GM19025 (cell line): ENCODE results near the gene FGFR1OP2.

ENCODE experiments used
- ATAC-seq: cut with Tn5 transposase; IDR thresholded peaks from one replicate; pipeline ENCODE4 v1.9.1; 2021; ENCODE audit warnings: mild to moderate bottlenecking, low read depth, moderate library complexity; ENCODE audit not compliant: unreplicated experiment

Gene FGFR1OP2

GRCh38 chr12:27000961-27001360 lies 62.7 kb downstream of the FGFR1OP2 start:
- no peak for ATAC-seq

- ATAC-seq, result no peak
Observed at GRCh38 chr12:27001663-27002062, 63.4 kb downstream of the FGFR1OP2 start.

GRCh38 chr12:27002141-27002540 lies 63.9 kb downstream of the FGFR1OP2 start:
- no peak for ATAC-seq

GRCh38 chr12:27003421-27004381 lies 65.4 kb downstream of the FGFR1OP2 start:
- ATAC-seq, result no peak

GRCh38 chr12:27005495-27005894 lies 67.2 kb downstream of the FGFR1OP2 start:
- no peak for ATAC-seq

GRCh38 chr12:27006797-27007467 lies 68.7 kb downstream of the FGFR1OP2 start:
- no peak for ATAC-seq

- ATAC-seq, result no peak
Observed at GRCh38 chr12:27008081-27008480, 69.8 kb downstream of the FGFR1OP2 start.

- no peak for ATAC-seq
Observed at GRCh38 chr12:27009881-27010301, 71.6 kb downstream of the FGFR1OP2 start.

GRCh38 chr12:27012239-27012981 lies 74.1 kb downstream of the FGFR1OP2 start:
- ATAC-seq, result no peak

- no peak for ATAC-seq
Observed at GRCh38 chr12:27012982-27013255, 74.6 kb downstream of the FGFR1OP2 start.

GRCh38 chr12:27013611-27014084 lies 75.4 kb downstream of the FGFR1OP2 start:
- peak; percentile 18 for ATAC-seq

GRCh38 chr12:27014085-27014858 lies 76.0 kb downstream of the FGFR1OP2 start, which contains the start of gene TM7SF3:
TM7SF3 (minus strand) TSS chr12:27014384; CDS start chr12:27014168, 216 bp downstream.
- ATAC-seq, result peak; percentile 90

GRCh38 chr12:27014859-27015729 lies 76.8 kb downstream of the FGFR1OP2 start:
- ATAC-seq, result no peak

- no peak for ATAC-seq
Observed at GRCh38 chr12:27015730-27016076, 77.4 kb downstream of the FGFR1OP2 start.
